IPS-NIHi7 (cell line): ENCODE measurements around the gene QRFP.

Source experiments
- DNase-seq: peaks from one replicate; pipeline ENCODE4 v3.0.0; 2012; ENCODE audit warnings: mixed read lengths; ENCODE audit errors: extremely low spot score

Gene QRFP

GRCh38 chr9:130890870-130891687, 5.5 kb downstream of the QRFP start:
- DNase-seq: no peak

GRCh38 chr9:130890124-130890523, 6.5 kb downstream of the QRFP start:
- DNase-seq: no peak

- DNase-seq: no peak
Observed at GRCh38 chr9:130888146-130888885, 8.3 kb downstream of the QRFP start.

GRCh38 chr9:130887494-130888144, 9.0 kb downstream of the QRFP start:
- no peak for DNase-seq

GRCh38 chr9:130886981-130887380, 9.6 kb downstream of the QRFP start:
- DNase-seq: no peak

- no peak for DNase-seq
Observed at GRCh38 chr9:130885484-130886375, 10.9 kb downstream of the QRFP start.

- DNase-seq: no peak
Observed at GRCh38 chr9:130884542-130885483, 11.8 kb downstream of the QRFP start.

GRCh38 chr9:130884111-130884531, 12.5 kb downstream of the QRFP start:
- DNase-seq: no peak

- DNase-seq: no peak
Observed at GRCh38 chr9:130883479-130883878, 13.1 kb downstream of the QRFP start.

- DNase-seq: no peak
Observed at GRCh38 chr9:130882696-130883225, 13.9 kb downstream of the QRFP start.

GRCh38 chr9:130881516-130881915, 15.1 kb downstream of the QRFP start:
- DNase-seq: no peak

GRCh38 chr9:130880599-130881220, 15.9 kb downstream of the QRFP start:
- no peak for DNase-seq

GRCh38 chr9:130879863-130880411, 16.7 kb downstream of the QRFP start:
- no peak for DNase-seq

- no peak for DNase-seq
Observed at GRCh38 chr9:130878295-130878694, 18.3 kb downstream of the QRFP start.

GRCh38 chr9:130877300-130877699, 19.3 kb downstream of the QRFP start:
- DNase-seq: no peak

GRCh38 chr9:130874783-130875182, 21.8 kb downstream of the QRFP start:
- no peak for DNase-seq

- DNase-seq: no peak
Observed at GRCh38 chr9:130873966-130874365, 22.6 kb downstream of the QRFP start.

GRCh38 chr9:130872912-130873503, 23.6 kb downstream of the QRFP start:
- no peak for DNase-seq

- DNase-seq: no peak
Observed at GRCh38 chr9:130872508-130872907, 24.1 kb downstream of the QRFP start.
